ENCODE data around the gene SLC2A9.

DNA sequence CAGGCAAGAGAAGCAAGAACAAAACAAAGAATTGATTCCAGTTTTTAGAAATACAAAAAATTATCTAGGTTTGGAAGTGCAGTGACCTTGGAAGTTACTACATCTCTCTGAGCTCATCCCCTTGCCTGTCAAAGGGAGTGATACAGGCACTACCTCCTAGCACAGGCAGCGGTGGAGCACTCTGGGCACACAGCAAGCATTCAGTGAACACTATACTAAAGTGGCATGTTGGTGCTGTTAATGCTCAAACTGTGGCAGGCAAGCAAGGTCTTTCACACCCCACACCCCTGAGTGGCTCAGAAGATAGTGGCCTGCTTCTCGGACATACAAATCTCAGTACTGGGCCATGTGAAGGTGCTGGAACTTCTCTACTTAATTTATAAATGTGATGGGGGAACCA is 188.7 kb downstream of the SLC2A9 start:
- TF ChIP-seq CTCF (conservative IDR thresholded peaks at IDR 0.05; ENCODE audit: low read length), result no peak
- TF ChIP-seq EZH2phosphoT487 (IDR thresholded peaks at IDR 0.05; ENCODE audit: borderline replicate concordance), result no peak

All from Loucy (cell line).